ENCODE data around the gene ATP13A3.

GRCh38 chr3:194369522-194370279, 117.1 kb downstream of the ATP13A3 start, which contains the start of gene LRRC15:
- TF ChIP-seq CTCF (IDR thresholded peaks at IDR 0.05 in 8 of 11, conservative IDR thresholded peaks at IDR 0.05 in 3 of 11) (no peak), POLR2AphosphoS5 (IDR thresholded peaks at IDR 0.05) (no peak)

Measured in spleen (tissue), 7 donors.